Epithelial cell of esophagus (primary cell): Measurements from ENCODE around the gene TFEB.

Experiments
- DNase-seq: peaks from one replicate; pipeline ENCODE4 v3.0.0; 2010; ENCODE audit warnings: low read depth
- H3K4me3 ChIP-seq: 2 replicates; pipeline ENCODE4 v1.5.1; 2011; ENCODE audit warnings: mild to moderate bottlenecking, low read length, control low read depth
- CTCF ChIP-seq: IDR thresholded peaks from 2 replicates; pipeline ENCODE4 v1.5.1; 2011; ENCODE audit warnings: low read depth, mild to moderate bottlenecking, low read length, control low read depth, inconsistent platforms; ENCODE audit not compliant: insufficient read depth; ENCODE audit errors: missing control alignments

TFEB gene

GRCh38 chr6:41736800-41737555 is 1.6 kb upstream of the TFEB start:
- no peak for TF ChIP-seq CTCF
- no peak for DNase-seq
- no peak overlapping the region for H3K4me3 ChIP-seq

GRCh38 chr6:41736186-41736733 is 852 bp upstream of the TFEB start:
- no peak overlapping the region for H3K4me3 ChIP-seq
- no peak for TF ChIP-seq CTCF
- no peak for DNase-seq

DNA sequence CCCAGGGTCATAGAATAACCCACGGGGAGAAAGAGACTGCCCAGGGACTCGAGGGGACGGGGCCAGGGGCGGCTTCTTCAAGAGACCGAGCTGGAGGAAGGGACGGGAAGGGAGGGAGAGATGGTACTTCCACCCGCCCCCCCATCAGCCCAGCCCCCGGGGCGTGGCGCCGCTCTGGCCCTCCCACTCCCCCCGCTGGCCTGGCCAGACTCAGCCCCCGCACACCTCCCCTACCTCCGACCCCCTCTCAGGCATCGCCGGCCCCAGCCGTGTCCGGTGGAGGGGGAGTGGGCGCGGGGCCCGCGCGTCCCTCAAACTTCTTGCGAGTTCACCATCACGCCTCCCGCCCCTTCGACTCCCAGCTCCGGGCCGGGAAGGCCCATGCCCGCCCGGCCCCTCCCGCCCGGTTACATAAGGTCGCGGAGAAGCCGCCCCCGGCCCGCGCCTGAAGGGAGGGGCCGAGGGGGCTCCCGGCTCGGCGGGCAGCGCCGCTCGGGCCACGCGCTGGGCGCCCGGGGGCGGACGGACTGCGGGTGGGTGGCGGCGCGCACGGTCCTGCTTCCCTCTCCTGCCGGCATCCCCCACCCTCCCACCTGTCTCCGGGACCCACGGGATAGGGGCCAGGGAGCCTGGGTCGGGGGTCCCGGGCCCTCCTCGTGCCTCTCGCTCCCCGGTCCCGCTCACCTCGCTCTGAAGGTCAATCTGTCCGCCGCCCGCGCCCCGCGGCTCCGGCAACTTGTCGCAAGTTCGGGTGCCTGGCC is 562 bp downstream of the TFEB start:
- no peak for TF ChIP-seq CTCF
- DNase-seq, result peak; percentile 80
- H3K4me3 ChIP-seq, result peak overlapping the region; percentile 68

DNA sequence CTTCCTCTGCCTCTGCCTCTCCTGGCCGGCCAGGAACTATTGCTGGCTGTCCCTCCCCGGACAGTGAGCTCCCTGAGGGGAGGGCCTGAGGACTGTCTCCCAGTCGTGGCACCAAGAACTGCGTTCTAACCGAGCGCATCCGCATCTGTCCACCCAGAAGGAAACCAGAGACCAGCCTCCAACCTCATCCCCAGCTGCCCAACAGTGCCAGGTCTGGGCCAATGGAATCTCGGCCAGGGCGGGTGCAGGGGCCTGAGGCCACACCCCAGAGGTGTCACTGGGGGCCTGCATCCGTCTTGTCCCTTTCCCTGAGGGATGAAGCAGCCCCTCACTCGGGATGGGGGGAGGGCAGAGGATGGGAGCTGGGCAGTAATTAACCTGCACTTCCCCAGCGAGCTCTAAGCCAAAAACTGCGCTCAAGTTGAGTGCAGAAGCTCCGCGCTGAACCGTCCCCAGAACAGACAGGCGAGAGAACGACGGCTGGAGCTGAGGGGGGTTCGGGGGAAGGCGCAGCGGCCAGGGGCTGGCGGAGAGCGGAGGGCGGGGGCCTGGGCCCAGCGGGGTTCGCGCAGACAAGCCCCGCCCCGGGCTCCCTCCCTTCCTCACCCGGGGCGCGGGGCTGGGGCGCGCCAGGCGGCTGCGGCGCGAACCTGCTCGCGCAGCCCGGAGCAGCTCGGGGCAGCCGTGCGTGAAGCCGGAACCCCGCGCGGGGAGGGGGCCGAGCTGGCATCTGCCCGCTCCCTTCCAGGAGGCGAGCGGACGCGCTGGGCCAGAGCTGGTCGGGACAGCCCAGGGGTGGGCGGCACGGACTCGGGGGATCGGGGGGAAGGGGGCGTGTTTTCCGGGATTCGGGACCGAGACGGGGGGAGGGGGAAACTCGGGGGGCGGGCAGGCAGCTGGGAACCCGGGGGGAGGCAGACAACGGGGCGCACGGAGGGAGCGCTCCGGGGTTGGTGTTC is 1.4 kb downstream of the TFEB start:
- peak; percentile 3 for TF ChIP-seq CTCF
- H3K4me3 ChIP-seq, result peak overlapping the region; percentile 68
- peak; percentile 67 for DNase-seq

GRCh38 chr6:41733360-41733706 is 2.1 kb downstream of the TFEB start:
- H3K4me3 ChIP-seq, result peak overlapping the region; percentile 68
- no peak for TF ChIP-seq CTCF
- no peak for DNase-seq

DNA sequence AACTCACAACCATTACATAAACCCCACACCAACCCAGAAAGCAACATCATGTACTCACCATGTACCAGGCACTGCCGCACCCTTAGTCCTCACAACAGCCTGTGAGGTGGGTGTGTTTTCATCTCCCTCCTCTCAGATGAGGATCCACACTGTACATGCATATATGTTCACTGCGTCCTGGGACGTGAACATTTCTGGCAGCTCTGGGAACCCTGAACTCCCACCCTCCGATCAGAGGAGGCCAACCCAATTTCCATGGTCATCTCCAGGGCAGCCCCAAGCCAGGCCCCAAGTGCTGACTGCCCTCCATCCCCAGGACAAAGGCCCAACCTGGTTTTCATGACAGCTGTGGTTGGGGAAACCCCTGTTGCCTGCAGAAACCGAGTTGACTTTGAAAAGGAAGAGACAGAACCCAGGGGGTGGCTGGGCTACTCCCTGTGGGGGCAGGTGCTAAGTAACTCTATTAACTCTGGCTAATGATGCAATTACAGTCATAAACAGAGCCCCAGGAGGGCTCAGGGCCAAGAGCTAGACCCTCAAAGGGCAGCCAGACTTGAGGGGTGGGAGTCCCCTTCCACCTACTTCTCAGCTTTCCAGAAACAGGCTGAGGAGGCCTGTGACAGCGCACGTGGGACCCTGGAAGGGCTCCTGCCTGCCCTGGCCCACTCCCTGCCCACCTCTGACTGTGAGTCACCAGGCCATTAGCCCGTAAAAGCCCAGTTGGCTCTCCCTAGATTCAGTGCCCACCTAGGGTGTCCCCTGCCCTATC is 2.6 kb downstream of the TFEB start:
- DNase-seq, result peak; percentile 53
- TF ChIP-seq CTCF, result no peak

More for the DNA sequence above, 2.6 kb downstream of the TFEB start:
- H3K4me3 ChIP-seq, result peak overlapping the region; percentile 4
